ENCODE results near the gene ZFYVE27.

ZFYVE27 gene

DNA sequence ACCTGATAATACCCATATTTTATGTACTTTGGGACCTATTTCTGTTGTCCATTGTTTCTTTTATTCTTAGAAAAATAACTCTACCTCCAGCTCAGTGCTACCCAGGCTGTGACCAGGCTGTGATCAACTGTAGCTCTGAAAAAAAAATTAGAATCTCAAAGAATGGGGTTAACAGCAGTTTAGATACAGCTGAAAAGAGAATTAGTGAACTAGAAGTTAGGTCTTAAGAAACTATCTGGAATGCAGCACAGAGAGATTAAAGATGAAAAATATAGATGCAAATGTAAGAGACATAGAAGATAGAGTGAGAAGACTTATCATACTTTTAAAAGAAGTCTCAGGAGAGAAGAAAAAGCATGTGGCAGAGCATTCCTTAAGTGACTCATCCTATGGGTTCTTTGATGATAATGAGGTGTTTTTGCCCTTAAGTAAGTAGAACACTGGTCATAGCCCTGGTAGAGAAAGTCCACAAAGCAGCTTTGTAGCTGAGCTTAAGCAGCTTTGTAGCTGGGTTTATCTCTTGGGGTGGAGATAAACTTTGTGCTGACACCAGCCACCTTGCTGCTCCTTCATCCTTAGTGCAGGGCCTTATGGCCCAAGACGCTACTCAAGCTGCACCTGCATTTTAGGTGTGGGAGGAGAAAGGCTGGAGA lies 62.2 kb downstream of the ZFYVE27 start:
- DNase-seq, result no peak

DNA sequence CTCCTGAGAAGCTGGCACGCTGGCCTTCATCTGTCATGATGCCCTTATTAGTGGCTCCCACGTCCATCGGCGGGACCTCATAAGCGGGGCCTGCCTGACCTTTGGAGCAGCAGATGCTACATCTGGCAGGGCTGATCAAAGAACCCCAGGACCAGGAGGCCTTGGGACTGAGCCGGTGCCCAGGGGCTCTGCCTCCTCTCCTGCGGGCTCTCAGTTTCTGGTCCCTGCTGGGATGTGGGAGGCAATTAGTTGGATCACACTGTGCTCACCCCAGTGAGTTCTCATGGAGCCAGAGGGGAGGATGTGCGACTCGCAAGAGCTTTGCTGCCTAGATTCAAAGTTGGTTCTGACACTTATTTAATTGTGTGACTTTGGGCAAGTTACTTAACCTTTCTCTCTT lies 63.5 kb downstream of the ZFYVE27 start:
- DNase-seq, result no peak

GRCh38 chr10:97801422-97801821 lies 64.5 kb downstream of the ZFYVE27 start:
- DNase-seq, result no peak

DNA sequence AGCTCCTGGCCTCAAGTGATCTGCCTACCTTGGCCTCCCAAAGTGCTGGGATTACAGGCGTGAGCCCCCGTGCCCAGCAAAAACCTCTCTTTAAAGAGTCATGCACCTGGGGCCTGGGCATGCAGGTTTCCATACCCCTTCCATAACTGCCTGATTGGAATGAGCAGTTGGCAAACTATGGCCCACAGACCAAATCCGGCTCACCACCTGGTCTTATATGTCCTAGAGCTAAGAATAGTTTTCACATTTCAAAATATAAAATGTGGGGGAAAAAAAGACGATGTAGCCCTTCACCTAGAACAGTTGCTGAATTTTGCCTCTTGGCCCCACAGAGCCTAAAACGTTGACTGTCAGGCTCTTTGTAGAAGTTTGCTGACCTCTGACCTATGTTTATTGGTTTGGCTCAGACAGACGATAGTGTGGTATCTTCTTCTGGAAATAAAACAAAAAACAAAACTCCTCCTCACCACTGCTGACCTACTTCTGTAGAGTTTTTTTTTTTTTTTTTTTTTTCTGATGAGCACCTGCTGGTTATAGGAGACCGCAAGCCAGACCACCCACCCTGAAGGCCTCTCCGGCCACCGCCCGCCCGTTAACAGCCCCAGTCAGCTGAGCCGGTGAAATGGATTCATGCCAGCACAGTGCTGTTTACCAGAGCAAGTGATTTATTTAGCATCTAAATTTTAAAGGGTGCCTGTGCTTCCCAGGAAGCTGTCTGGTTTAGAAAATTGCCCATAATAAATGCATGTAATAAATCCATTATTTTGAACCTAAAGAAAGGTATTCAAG lies 68.4 kb downstream of the ZFYVE27 start:
- DNase-seq, result no peak

DNA sequence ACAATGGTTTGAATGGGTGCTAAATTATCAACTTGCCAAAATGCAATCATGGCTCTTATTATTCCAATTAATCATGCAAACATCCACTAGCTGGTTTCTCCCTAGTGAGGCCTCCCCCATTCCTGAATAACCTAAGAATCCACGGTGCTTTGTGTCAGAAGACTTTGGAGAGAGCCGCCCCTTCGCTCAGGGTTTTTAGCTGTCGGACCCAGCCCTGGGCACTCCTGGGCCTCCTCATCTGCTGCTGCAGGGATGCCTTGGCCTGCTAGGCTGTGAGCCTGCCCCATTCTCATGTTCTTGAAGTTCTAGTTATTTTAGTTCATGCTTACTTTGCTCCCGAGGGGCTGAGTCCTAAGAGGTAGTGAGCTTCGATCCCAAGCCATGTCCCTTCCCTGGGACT lies 69.0 kb downstream of the ZFYVE27 start:
- DNase-seq, result no peak

DNA sequence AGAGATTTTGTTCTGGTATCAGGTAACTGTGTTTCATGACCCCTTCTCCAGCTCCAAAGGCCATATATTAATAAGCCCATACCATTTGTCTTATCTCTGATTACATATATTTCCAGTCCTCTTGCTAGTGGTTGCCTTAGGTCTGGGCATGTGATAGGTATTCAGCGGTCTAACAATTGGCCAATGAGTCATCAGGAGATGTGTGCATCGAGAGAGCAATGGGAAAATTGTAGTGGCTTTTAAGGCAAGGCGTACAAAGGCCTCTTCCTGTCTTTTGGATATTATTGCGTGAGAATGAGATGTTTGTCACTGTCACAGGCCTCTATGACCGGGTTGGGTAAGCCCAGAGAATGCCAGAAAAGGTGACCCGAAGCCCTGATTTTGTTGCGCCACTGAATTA lies 73.5 kb downstream of the ZFYVE27 start:
- no peak for DNase-seq

Measured in NCI-H1930 (cell line).